Stomach (tissue), 4 donors: ENCODE data around the gene SP2.

Source experiments
- CTCF ChIP-seq, 7 experiments: fragments of 450-650 bp in 4 of 7; fragments of 200-600 bp in 3 of 7; sonication (generic) in 3 of 7; IDR thresholded peaks; one replicate each; pipeline ENCODE4 v1.5.1; 2016 to 2019; ENCODE audit warnings: antibody characterized with exemption in 7 of 7, control low read depth in 2 of 7, mild to moderate bottlenecking in 1 of 7
- EP300 ChIP-seq: sonication (generic); formaldehyde crosslinking; IDR thresholded peaks from one replicate; pipeline ENCODE4 v1.6.1; 2017; ENCODE audit warnings: antibody characterized with exemption
- POLR2A ChIP-seq, 4 donors: fragments of 450-650 bp; IDR thresholded peaks; one replicate each; pipeline ENCODE4 v1.6.1; 2016; ENCODE audit warnings: antibody characterized with exemption in 4 of 4, control low read depth in 2 of 4, mild to moderate bottlenecking in 1 of 4, moderate library complexity in 1 of 4
- POLR2AphosphoS5 ChIP-seq, 3 donors: sonication (generic); formaldehyde crosslinking; IDR thresholded peaks; one replicate each; pipeline ENCODE4 v1.6.1; 2016; ENCODE audit warnings: antibody characterized with exemption in 3 of 3

DNA sequence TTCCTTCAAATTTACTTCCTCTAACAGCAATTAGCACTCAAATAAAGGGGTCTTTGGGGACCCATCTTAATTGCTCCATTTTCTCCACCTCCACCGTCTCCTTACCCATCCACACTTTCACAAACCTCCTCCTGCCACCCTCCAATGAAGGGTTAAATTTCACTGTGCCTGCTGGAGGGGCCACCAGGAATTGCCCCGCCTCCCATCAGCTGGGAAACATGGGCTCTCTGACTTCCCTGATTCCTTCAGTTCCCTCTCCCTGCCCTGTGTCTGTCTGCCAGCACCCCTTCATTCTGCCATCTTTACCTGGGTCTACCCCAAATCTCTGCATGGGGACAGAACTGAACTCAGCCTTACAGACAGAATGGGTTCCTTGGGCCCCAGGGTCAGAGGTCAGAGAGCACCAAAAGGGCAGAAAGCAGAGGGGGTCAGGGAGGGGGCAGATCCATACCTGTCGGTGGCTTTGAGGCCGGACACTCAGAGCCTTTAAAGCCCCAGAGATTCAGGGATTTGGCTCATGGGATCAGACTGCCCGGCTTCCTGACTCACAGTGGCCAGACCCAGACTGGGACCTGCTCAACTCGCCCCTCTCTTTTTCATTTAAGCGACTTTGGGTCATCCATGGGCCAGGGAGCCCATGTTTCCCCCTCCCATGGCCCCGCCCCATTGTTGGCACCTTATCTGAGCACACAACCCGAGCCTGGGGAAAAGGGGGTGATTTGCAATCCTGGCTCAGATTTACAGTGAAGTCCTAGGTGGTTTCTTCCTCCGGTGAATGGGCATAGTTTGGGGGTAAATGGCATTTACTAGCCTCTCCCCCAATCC is 17.6 kb upstream of the SP2 start:
- no peak for TF ChIP-seq CTCF (IDR thresholded peaks at IDR 0.05)
- TF ChIP-seq POLR2A (IDR thresholded peaks at IDR 0.05): no peak
- no peak for TF ChIP-seq EP300
- TF ChIP-seq POLR2AphosphoS5 (IDR thresholded peaks at IDR 0.05): no peak
